ENCODE data around the gene RXRA. TPM values are rescaled to one million over a fixed set of nuclear protein-coding genes. Genes with fewer than 3 reads are reported as not detected.

RXRA gene
- total and polyA plus RNA-seq, 2 donors (not counting 3 experiments of a cell fraction or from before 2014, with no cell fraction given), result 15.4 to 37.4 TPM

DNA sequence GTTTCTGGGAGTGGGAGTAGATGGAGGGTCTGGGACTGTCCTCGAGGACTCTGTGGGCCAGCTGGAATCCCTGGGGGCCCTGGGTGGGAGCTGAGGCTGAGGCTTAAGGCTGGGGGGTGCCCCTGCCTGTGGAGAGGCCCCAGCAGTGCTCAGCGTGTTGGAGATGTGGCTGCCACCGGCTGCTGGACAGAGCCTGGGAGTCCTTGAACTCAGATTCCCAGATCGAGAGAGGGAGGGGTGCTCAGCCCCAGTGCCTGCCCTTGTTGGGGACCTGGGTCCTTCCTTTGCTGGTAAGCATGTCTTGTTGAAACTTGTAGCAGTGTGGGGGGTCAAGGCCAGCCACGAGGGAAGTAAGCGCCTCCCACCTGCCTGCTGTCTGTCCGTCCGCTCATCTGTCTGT lies 10.7 kb downstream of the RXRA start:
- no peak overlapping the region for H2AFZ ChIP-seq (ENCODE audit: low read depth, low read length)

More for the DNA sequence above, 10.7 kb downstream of the RXRA start:
- CTCF ChIA-PET, result interaction anchor here (1.0 kb wide), 1 partner anchor 9 kb away, joined by 3 read pairs; no protein-coding TSS in a partner anchor
- Histone ChIP-seq H3K4me1 (ENCODE audit: control insufficient read depth, extremely low read depth, insufficient read depth, low read length) (peaks cover 38% of the 10 kb centered on the region), H3K27me3 (ENCODE audit: control insufficient read depth in 2 of 2, insufficient read depth in 2 of 2, low read length in 2 of 2) (no peaks in the 10 kb centered on the region), H3K4me3 (replicated peaks in 1 of 3; ENCODE audit: insufficient read depth in 1 of 3, low read depth in 1 of 3, low read length in 3 of 3) (no peak overlapping the region), H4K20me1 (replicated peaks; ENCODE audit: control insufficient read depth, extremely low read depth, insufficient read depth, low read length) (no peaks in the 10 kb centered on the region), H3K36me3 (ENCODE audit: control insufficient read depth in 2 of 2, extremely low read depth in 1 of 2, insufficient read depth in 2 of 2, low read length in 2 of 2) (no peaks in the 10 kb centered on the region), H3K9ac (replicated peaks; ENCODE audit: extremely low read depth, insufficient read depth, low read length) (no peak overlapping the region), H3K4me2 (ENCODE audit: insufficient read depth, low read length) (no peak overlapping the region), H3K9me1 (replicated peaks; ENCODE audit: control insufficient read depth, extremely low read depth, insufficient read depth, low read length) (no peaks in the 10 kb centered on the region), H3K27ac (ENCODE audit: insufficient read depth, low read depth, low read length) (no peak overlapping the region), H3K79me2 (ENCODE audit: control insufficient read depth, insufficient read depth, low read length) (peaks cover 56% of the 10 kb centered on the region), H3K9me3 (replicated peaks; ENCODE audit: control insufficient read depth, insufficient read depth, low read length) (no peaks in the 10 kb centered on the region)
- intact Hi-C loops (cut with micrococcal nuclease), result no loop called here
- no peak for TF ChIP-seq MYC (IDR thresholded peaks at IDR 0.05; ENCODE audit: low read depth, low read length)
- TF ChIP-seq JUN (IDR thresholded peaks at IDR 0.05; ENCODE audit: borderline replicate concordance, insufficient read depth, insufficient read length, low read depth), result no peak
- TF ChIP-seq EZH2 (IDR thresholded peaks at IDR 0.05; ENCODE audit: borderline replicate concordance, low read depth, low read length, severe bottlenecking), result no peak
- no peak for TF ChIP-seq POLR2A (IDR thresholded peaks at IDR 0.05; ENCODE audit: low read depth, low read length)
- no peak for TF ChIP-seq CTCF (IDR thresholded peaks at IDR 0.05; ENCODE audit: extremely low read depth in 1 of 2, insufficient read depth in 1 of 2, low read depth in 1 of 2, low read length in 2 of 2)
- no peak for TF ChIP-seq GATA2 (IDR thresholded peaks at IDR 0.05; ENCODE audit: insufficient read depth, insufficient read length, low read depth, low read length)
- no peak for TF ChIP-seq POLR2AphosphoS5 (IDR thresholded peaks at IDR 0.05; ENCODE audit: insufficient read depth, low read depth, low read length)
- no peak for TF ChIP-seq FOS (IDR thresholded peaks at IDR 0.05; ENCODE audit: borderline replicate concordance, insufficient read depth, low read length)
- no peak for TF ChIP-seq MAX (IDR thresholded peaks at IDR 0.05; ENCODE audit: insufficient read depth, insufficient read length)
- POLR2A ChIA-PET, result no interaction called here
- DNase-seq (ENCODE audit: low read depth, low spot score), result no peak
- dilution Hi-C loops (cut with MboI; ENCODE audit: extremely low pct_ligation_motif_present, low sequenced_read_pairs), result no loop called here
- no peak for FAIRE-seq
- no TSS peak for BruUV-seq (replicated peaks)

Measured in endothelial cell of umbilical vein (primary cell).